ENCODE data around the gene ZBTB46.
"Not testable (repeated sequence)": the region's sequence is repeated elsewhere in the genome, so short reads cannot be mapped to it uniquely, and the experiment has no call there.

Gene ZBTB46

GRCh38 chr20:63799127-63799526 lies 31.9 kb downstream of the ZBTB46 start:
- not testable (repeated sequence) for H3K4me3 ChIP-seq (ENCODE audit: low read length)

GRCh38 chr20:63797175-63797574 lies 33.9 kb downstream of the ZBTB46 start:
- DNase-seq (ENCODE audit: low read depth, low spot score); H3K4me3 ChIP-seq (ENCODE audit: low read length): not testable (repeated sequence)

More at GRCh38 chr20:63799127-63799526, 31.9 kb downstream of the ZBTB46 start:
- not testable (repeated sequence) for DNase-seq (ENCODE audit: low read depth, low spot score)

- H3K4me3 ChIP-seq (ENCODE audit: low read length) = no peak overlapping the region
- DNase-seq (ENCODE audit: low read depth, low spot score) = peak; percentile 86
These were observed 35.8 kb downstream of the ZBTB46 start for GRCh38 chr20:63795178-63795830.

- no peak for DNase-seq (ENCODE audit: low read depth, low spot score)
- H3K4me3 ChIP-seq (ENCODE audit: low read length) = no peak overlapping the region
These were observed 36.5 kb downstream of the ZBTB46 start for GRCh38 chr20:63794614-63795013.

- no peak for DNase-seq (ENCODE audit: low read depth, low spot score)
These were observed 38.2 kb downstream of the ZBTB46 start for GRCh38 chr20:63792866-63793265.

GRCh38 chr20:63791497-63792156 lies 39.4 kb downstream of the ZBTB46 start:
- no peak overlapping the region for H3K4me3 ChIP-seq (ENCODE audit: low read length)
- no peak for DNase-seq (ENCODE audit: low read depth, low spot score)

More at GRCh38 chr20:63792866-63793265, 38.2 kb downstream of the ZBTB46 start:
- no peak overlapping the region for H3K4me3 ChIP-seq (ENCODE audit: low read length)

- no peak overlapping the region for H3K4me3 ChIP-seq (ENCODE audit: low read length)
- DNase-seq (ENCODE audit: low read depth, low spot score) = no peak
These were observed 40.4 kb downstream of the ZBTB46 start for GRCh38 chr20:63790572-63791168.

GRCh38 chr20:63789836-63790571 lies 41.1 kb downstream of the ZBTB46 start:
- no peak for DNase-seq (ENCODE audit: low read depth, low spot score)
- H3K4me3 ChIP-seq (ENCODE audit: low read length) = no peak overlapping the region

GRCh38 chr20:63787749-63788148 lies 43.3 kb downstream of the ZBTB46 start:
- H3K4me3 ChIP-seq (ENCODE audit: low read length) = no peak overlapping the region
- DNase-seq (ENCODE audit: low read depth, low spot score) = no peak

- DNase-seq (ENCODE audit: low read depth, low spot score) = no peak
These were observed 43.8 kb downstream of the ZBTB46 start for GRCh38 chr20:63787302-63787701.

GRCh38 chr20:63785691-63786131 lies 45.4 kb downstream of the ZBTB46 start:
- no peak for DNase-seq (ENCODE audit: low read depth, low spot score)
- H3K4me3 ChIP-seq (ENCODE audit: low read length) = no peak overlapping the region

More at GRCh38 chr20:63787302-63787701, 43.8 kb downstream of the ZBTB46 start:
- H3K4me3 ChIP-seq (ENCODE audit: low read length) = no peak overlapping the region

GRCh38 chr20:63783970-63784369 lies 47.1 kb downstream of the ZBTB46 start:
- DNase-seq (ENCODE audit: low read depth, low spot score) = no peak
- no peak overlapping the region for H3K4me3 ChIP-seq (ENCODE audit: low read length)

GRCh38 chr20:63782521-63782971 lies 48.5 kb downstream of the ZBTB46 start:
- no peak overlapping the region for H3K4me3 ChIP-seq (ENCODE audit: low read length)
- DNase-seq (ENCODE audit: low read depth, low spot score) = no peak

GRCh38 chr20:63782051-63782471 lies 49.0 kb downstream of the ZBTB46 start:
- DNase-seq (ENCODE audit: low read depth, low spot score) = peak; percentile 84
- peak overlapping the region; percentile 6 for H3K4me3 ChIP-seq (ENCODE audit: low read length)

- no peak overlapping the region for H3K4me3 ChIP-seq (ENCODE audit: low read length)
- DNase-seq (ENCODE audit: low read depth, low spot score) = no peak
These were observed 49.9 kb downstream of the ZBTB46 start for GRCh38 chr20:63781181-63781580.

- H3K4me3 ChIP-seq (ENCODE audit: low read length) = no peak overlapping the region
- DNase-seq (ENCODE audit: low read depth, low spot score) = no peak
These were observed 52.2 kb downstream of the ZBTB46 start for GRCh38 chr20:63778857-63779256.

GRCh38 chr20:63778034-63778752 lies 52.9 kb downstream of the ZBTB46 start:
- DNase-seq (ENCODE audit: low read depth, low spot score) = no peak
- H3K4me3 ChIP-seq (ENCODE audit: low read length) = no peak overlapping the region

- no peak overlapping the region for H3K4me3 ChIP-seq (ENCODE audit: low read length)
- DNase-seq (ENCODE audit: low read depth, low spot score) = no peak
These were observed 53.5 kb downstream of the ZBTB46 start for GRCh38 chr20:63777614-63778013.

- DNase-seq (ENCODE audit: low read depth, low spot score); H3K4me3 ChIP-seq (ENCODE audit: low read length): not testable (repeated sequence)
These were observed 54.2 kb downstream of the ZBTB46 start for GRCh38 chr20:63776875-63777274.
